Neural cell (in vitro differentiated cells): ENCODE results near the gene BCCIP. TPM values are rescaled to one million over a fixed set of nuclear protein-coding genes. Genes with fewer than 3 reads are reported as not detected.

Source experiments
- H2AFZ ChIP-seq: fragments of 200-600, 300-800 bp; sonication (generic), shearing (Covaris generic); 2 replicates; pipeline ENCODE4 v1.6.0; 2014; ENCODE audit warnings: low read depth, mild to moderate bottlenecking, antibody characterized with exemption, low read length, moderate library complexity
- H3F3A ChIP-seq: fragments of 200-600 bp; shearing (Covaris generic); 2 replicates; pipeline ENCODE4 v1.6.1; 2016; ENCODE audit warnings: mild to moderate bottlenecking, moderate library complexity, mixed read lengths, antibody characterized with exemption, low read length; ENCODE audit not compliant: insufficient read depth, poor library complexity, severe bottlenecking
- H3K27ac ChIP-seq: fragments of 200-600, 300-800 bp; sonication (generic), shearing (Covaris generic); 2 replicates; pipeline ENCODE4 v1.5.1; 2014; ENCODE audit warnings: mild to moderate bottlenecking, low read length, moderate library complexity
- H3K27me3 ChIP-seq: fragments of 300-800, 200-600 bp; sonication (generic), shearing (Covaris generic); 2 replicates; pipeline ENCODE4 v1.6.0; 2014; ENCODE audit warnings: mild to moderate bottlenecking, low read depth, low read length, moderate library complexity; ENCODE audit not compliant: insufficient read depth
- H3K36me3 ChIP-seq: fragments of 300-800, 200-600 bp; sonication (generic), shearing (Covaris generic); 2 replicates; pipeline ENCODE4 v1.5.1; 2014; ENCODE audit warnings: mild to moderate bottlenecking, antibody characterized with exemption, low read length, moderate library complexity; ENCODE audit not compliant: insufficient read depth
- H3K4me2 ChIP-seq: fragments of 300-800, 200-600 bp; sonication (generic), shearing (Covaris generic); 2 replicates; pipeline ENCODE4 v1.6.0; 2014; ENCODE audit warnings: mild to moderate bottlenecking, low read length
- H3K4me3 ChIP-seq: fragments of 300-800, 200-600 bp; sonication (generic), shearing (Covaris generic); 2 replicates; pipeline ENCODE4 v1.5.1; 2014; ENCODE audit warnings: mild to moderate bottlenecking, low read length, moderate library complexity
- H3K79me2 ChIP-seq: fragments of 200-600 bp; shearing (Covaris generic); replicated peaks from 2 replicates; pipeline ENCODE4 v1.6.0; 2014; ENCODE audit warnings: mild to moderate bottlenecking, low read length, moderate library complexity; ENCODE audit not compliant: insufficient read depth
- H3K9ac ChIP-seq: fragments of 300-800, 200-600 bp; sonication (generic), shearing (Covaris generic); 2 replicates; pipeline ENCODE4 v1.6.1; 2016; ENCODE audit warnings: mild to moderate bottlenecking, low read length, mixed read lengths
- H3K9me2 ChIP-seq: fragments of 200-600 bp; shearing (Covaris generic); 2 replicates; pipeline ENCODE4 v1.6.1; 2016; ENCODE audit warnings: mild to moderate bottlenecking, low read length, mixed read lengths; ENCODE audit not compliant: insufficient read depth
- H3K9me3 ChIP-seq: fragments of 200-600, 300-800 bp; sonication (generic), shearing (Covaris generic); 2 replicates; pipeline ENCODE4 v1.6.1; 2016; ENCODE audit warnings: mild to moderate bottlenecking, mixed run types, low read length, moderate library complexity, mixed read lengths
- H4K20me1 ChIP-seq: fragments of 200-600 bp; shearing (Covaris generic); 2 replicates; pipeline ENCODE4 v1.6.1; 2016; ENCODE audit warnings: mild to moderate bottlenecking, mixed run types; ENCODE audit not compliant: insufficient read depth
- CTCF ChIP-seq: fragments of 450-650 bp; IDR thresholded peaks from 2 replicates; pipeline ENCODE4 v1.5.1; 2014; ENCODE audit warnings: antibody characterized with exemption, mild to moderate bottlenecking, moderate library complexity; ENCODE audit not compliant: poor library complexity, severe bottlenecking
- EP300 ChIP-seq: fragments of 450-650 bp; conservative IDR thresholded peaks from 2 replicates; pipeline ENCODE4 v1.6.1; 2014; ENCODE audit warnings: antibody characterized with exemption, mild to moderate bottlenecking, moderate library complexity; ENCODE audit not compliant: poor library complexity, severe bottlenecking
- EZH2 ChIP-seq: fragments of 200-600, 300-800 bp; shearing (Covaris generic), sonication (generic); IDR thresholded peaks from 2 replicates; pipeline ENCODE4 v1.6.1; 2014; ENCODE audit warnings: antibody characterized with exemption, low read length, borderline replicate concordance, mild to moderate bottlenecking; ENCODE audit not compliant: insufficient read depth, poor library complexity, severe bottlenecking
- MXI1 ChIP-seq: fragments of 450-650 bp; conservative IDR thresholded peaks from 2 replicates; pipeline ENCODE4 v1.6.1; 2014; ENCODE audit warnings: antibody characterized with exemption, mild to moderate bottlenecking; ENCODE audit not compliant: poor library complexity, severe bottlenecking
- POLR2AphosphoS5 ChIP-seq: IDR thresholded peaks from 2 replicates; pipeline ENCODE4 v1.6.1; 2012
- RAD21 ChIP-seq: fragments of 450-650 bp; conservative IDR thresholded peaks from 2 replicates; pipeline ENCODE4 v1.6.1; 2014; ENCODE audit warnings: antibody characterized with exemption, mild to moderate bottlenecking, moderate library complexity
- REST ChIP-seq: IDR thresholded peaks from 2 replicates; pipeline ENCODE4 v1.6.1; 2012; ENCODE audit warnings: borderline replicate concordance
- SMC3 ChIP-seq: fragments of 450-650 bp; conservative IDR thresholded peaks from 2 replicates; pipeline ENCODE4 v1.6.1; 2014; ENCODE audit warnings: antibody characterized with exemption, mild to moderate bottlenecking, moderate library complexity; ENCODE audit not compliant: poor library complexity
- TAF1 ChIP-seq: IDR thresholded peaks from 2 replicates; pipeline ENCODE4 v1.6.1; 2012; ENCODE audit warnings: low read depth
- polyA plus RNA-seq: library from polyadenylated mRNA; depleted of rRNA; stranded (reverse); fragments of >200 nt; gene quantifications from 2 replicates; pipeline ENCODE4 v1.2.3, GENCODE V29; 2014

Gene BCCIP
- polyA plus RNA-seq, 1 donor from 2014 or later: 95.8 TPM

GRCh38 chr10:125848371-125848770 lies 25.0 kb downstream of the BCCIP start:
- Histone ChIP-seq H3K9me3 (no peaks in the 10 kb centered on the region), H4K20me1 (no peaks in the 10 kb centered on the region), H3K79me2 (no peaks in the 10 kb centered on the region), H3K4me2 (no peak overlapping the region), H3K9me2 (no peaks in the 10 kb centered on the region), H3F3A (no peaks in the 10 kb centered on the region), H3K4me3 (no peak overlapping the region), H3K27me3 (no peaks in the 10 kb centered on the region), H3K36me3 (no peaks in the 10 kb centered on the region), H2AFZ (no peak overlapping the region), H3K9ac (no peak overlapping the region), H3K27ac (no peak overlapping the region)
- TF ChIP-seq MXI1: no peak
- no peak for TF ChIP-seq EZH2
- TF ChIP-seq POLR2AphosphoS5: no peak
- no peak for TF ChIP-seq RAD21
- no peak for TF ChIP-seq SMC3
- no peak for TF ChIP-seq EP300
- no peak for TF ChIP-seq REST
- TF ChIP-seq TAF1: no peak
- TF ChIP-seq CTCF: no peak

GRCh38 chr10:125848857-125849256 lies 25.5 kb downstream of the BCCIP start:
- no peaks in the 10 kb centered on the region for H3K36me3 ChIP-seq
- H3F3A ChIP-seq: no peaks in the 10 kb centered on the region
- no peaks in the 10 kb centered on the region for H3K27me3 ChIP-seq
- TF ChIP-seq TAF1 (no peak), REST (no peak), EP300 (no peak), RAD21 (no peak), MXI1 (no peak), EZH2 (no peak), SMC3 (no peak), CTCF (no peak), POLR2AphosphoS5 (no peak)
- no peaks in the 10 kb centered on the region for H3K9me2 ChIP-seq
- H3K9ac ChIP-seq: no peak overlapping the region
- no peak overlapping the region for H3K4me2 ChIP-seq
- H3K79me2 ChIP-seq: no peaks in the 10 kb centered on the region
- H3K27ac ChIP-seq: no peak overlapping the region
- no peak overlapping the region for H3K4me3 ChIP-seq
- no peaks in the 10 kb centered on the region for H4K20me1 ChIP-seq
- no peak overlapping the region for H2AFZ ChIP-seq
- no peaks in the 10 kb centered on the region for H3K9me3 ChIP-seq
